GM12874 (cell line): Measurements from ENCODE around the gene CFAP70.

Experiments
- CTCF ChIP-seq: IDR thresholded peaks from 2 replicates; pipeline ENCODE4 v1.5.1; 2011; ENCODE audit warnings: low read depth, mild to moderate bottlenecking, control low read depth, low read length, moderate library complexity; ENCODE audit not compliant: insufficient read depth

CFAP70 gene

GRCh38 chr10:73399063-73399462, 40.4 kb upstream of the CFAP70 start:
- no peak for TF ChIP-seq CTCF

GRCh38 chr10:73398024-73398423, 39.4 kb upstream of the CFAP70 start:
- TF ChIP-seq CTCF: no peak

GRCh38 chr10:73388228-73388627, 29.6 kb upstream of the CFAP70 start:
- TF ChIP-seq CTCF: no peak

GRCh38 chr10:73386583-73386982, 27.9 kb upstream of the CFAP70 start:
- no peak for TF ChIP-seq CTCF

GRCh38 chr10:73379064-73379748, 20.5 kb upstream of the CFAP70 start:
- TF ChIP-seq CTCF: no peak

- no peak for TF ChIP-seq CTCF
Measured at GRCh38 chr10:73376679-73377078, 18.0 kb upstream of the CFAP70 start.

GRCh38 chr10:73368238-73368637, 9.6 kb upstream of the CFAP70 start:
- TF ChIP-seq CTCF: no peak
